Stimulated activated CD8-positive, alpha-beta memory T cell treated with anti-CD3 and anti-CD28 coated beads, Interleukin-7, amount 100 ng/mL, for 1 hour (primary cell): ENCODE data around the gene UTP25.

ENCODE experiments used
- DNase-seq, 2 donors: peaks; one replicate each; pipeline ENCODE4 v3.0.0-alpha.2; 2020; ENCODE audit warnings: low read depth in 2 of 2

Gene UTP25

DNA sequence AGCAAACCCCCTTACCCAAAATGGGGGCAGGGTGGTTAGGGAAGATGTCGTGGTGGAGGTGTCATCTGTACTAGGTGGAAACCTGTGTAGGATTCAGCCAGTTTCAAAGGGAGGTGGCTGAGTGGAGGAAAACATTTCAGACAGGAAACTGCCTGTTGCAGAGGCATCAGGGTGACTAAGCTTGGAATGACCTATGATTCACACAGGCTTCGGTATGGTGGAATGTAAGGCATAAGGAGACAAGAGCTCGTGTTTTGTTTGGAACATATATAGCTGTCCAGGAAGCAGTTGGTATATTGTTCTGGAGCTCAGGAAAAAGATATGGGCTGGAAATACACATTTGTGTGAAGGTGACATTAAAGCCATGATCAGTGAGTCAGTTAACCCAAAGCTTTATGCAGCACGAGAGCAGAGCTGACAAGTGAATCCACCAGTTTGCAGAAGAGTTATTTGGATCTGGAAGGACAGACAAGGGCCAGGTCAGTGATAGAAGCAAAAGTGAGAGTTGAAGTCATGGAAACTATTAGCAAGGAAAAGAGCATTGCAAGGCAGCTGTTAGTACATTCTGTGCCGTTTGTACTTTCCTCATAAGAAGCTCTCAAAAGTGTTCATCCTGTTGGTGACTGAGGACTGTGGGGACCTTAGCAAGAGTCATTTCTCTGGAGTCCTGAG lies 12.2 kb downstream of the UTP25 start:
- no peak for DNase-seq

DNA sequence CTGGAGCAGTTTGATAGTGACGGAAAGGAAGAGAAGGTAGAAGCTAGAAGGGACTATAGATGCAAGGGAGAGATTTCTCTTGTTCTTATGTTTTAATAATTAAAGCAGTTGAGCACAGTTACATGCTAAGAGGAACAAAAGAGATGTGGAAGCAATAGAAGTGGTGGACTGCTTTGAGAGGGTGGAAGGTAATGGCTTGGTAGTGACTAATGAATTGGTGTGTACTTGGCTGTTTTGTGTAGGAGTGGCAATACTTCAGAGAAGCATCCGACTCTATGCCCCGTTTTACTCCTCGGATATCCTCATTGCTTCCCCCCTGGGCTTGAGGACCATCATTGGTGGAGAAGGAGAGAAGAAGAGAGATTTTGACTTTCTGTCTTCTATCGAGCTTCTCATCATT lies 12.8 kb downstream of the UTP25 start:
- DNase-seq, result no peak

DNA sequence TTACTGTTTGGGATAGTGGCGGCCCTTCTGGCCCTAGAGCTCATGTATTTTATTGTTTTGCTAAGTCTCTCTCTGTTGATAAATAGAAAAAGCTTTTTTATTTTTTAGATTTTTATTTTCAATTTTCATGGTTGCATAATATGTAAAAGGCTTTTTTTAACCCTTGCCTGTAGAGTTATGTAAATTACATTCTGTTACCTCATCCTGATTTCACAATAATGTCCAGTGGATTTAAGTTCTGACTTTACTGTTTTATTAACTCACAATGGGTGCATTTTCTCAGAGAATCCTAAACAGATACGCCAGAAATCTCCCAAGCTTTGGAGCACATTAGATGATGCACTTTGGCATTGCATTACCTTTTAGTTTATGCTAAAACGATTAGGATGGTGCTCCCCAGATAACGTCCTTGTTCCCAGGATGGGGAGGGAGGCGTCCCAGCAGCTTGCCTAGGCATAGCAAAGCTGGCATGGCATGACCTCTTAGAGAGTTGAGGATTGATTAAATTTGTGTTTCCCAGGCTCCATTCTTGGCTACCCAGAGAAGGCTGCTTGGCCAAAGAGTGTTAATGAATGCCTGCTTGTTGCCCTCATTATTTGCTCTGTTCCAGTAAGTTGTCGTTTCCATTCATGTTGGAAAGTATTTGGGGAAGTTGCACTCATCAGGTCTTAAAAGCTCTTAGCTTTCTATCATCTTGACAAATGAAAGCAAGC lies 17.1 kb downstream of the UTP25 start:
- no peak for DNase-seq

DNA sequence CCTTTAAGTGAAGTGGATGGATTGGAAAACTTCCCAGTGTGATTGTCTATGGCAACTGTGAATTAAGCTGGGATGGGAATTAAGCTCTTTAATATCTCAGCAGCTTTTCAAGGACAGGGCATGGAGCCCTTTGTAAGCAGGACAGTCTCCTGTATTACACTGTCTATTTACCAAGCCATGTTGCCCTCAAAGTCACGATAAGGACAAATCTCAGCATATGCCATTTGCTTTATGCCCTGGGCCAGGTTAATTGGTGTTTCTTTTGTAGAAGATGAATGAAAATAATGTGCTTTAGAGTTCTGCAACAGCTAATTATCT lies 17.6 kb downstream of the UTP25 start:
- no peak for DNase-seq

DNA sequence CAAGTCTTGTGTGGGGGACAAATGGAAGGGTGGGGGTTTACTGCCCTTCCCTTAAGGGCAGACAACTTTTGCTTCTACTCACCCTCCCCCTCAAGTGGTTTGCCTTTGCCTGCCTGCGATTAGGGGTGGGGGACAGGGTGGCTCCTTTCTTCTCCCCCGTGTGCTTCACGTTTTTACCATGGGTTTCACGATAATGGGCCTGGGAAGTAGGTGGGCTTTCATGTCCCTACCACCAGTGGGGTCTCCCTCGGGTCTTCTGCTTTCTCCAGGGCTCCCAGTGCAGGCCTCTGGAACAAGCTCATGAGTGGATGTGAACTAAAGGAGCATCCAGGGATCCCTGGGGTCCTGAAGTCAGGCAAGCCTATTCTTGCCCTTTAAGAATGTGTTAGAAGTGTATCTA lies 21.6 kb downstream of the UTP25 start:
- no peak for DNase-seq

DNA sequence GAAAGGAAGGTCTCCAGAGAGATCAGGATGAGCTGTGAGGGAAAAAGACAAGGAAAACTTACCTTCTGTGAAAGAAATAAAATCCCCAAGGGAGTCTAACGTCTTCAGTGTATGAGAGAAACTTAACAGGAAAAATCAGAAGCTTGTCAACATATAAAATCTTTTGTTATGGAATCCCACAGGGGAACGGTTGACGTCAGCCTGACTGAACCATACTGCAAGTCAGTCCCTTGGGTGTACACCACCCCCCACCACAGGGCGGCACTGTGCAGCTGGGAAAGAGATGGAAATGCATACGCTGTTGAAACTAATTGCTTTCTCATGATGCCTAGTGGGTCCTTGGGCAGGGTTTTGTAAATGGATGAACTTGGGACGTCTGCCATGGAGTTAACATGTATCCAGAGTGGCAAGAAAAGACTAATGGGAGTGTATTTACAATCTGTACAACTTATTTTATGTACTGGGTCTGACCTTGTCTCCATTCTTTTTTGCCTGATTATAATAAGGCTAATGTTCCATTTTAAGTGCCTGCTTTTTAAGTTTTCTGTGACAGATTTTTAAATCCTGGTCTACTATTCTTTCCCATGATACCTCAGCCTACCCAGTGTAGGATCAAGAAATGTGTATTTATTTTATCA lies 22.7 kb downstream of the UTP25 start:
- no peak for DNase-seq

DNA sequence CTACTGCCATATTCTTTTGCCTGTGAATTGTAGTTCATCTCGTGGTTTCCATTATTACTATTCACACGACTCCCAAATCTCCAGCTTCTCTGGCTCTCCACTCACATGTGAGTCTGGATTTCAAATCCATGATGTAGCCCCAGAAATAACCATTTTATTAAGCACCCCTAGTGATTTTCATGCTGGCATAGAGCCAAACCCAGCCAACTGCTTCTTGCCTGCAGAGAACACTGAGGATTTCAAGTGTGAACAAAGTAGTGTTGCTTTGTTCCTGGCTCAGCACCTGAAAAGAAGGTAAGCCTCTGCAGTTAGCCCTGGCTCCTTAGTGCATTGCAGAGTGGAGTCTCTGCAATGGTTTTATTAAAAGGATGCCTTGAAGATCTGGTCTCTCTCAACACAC lies 25.9 kb downstream of the UTP25 start:
- DNase-seq, result no peak

DNA sequence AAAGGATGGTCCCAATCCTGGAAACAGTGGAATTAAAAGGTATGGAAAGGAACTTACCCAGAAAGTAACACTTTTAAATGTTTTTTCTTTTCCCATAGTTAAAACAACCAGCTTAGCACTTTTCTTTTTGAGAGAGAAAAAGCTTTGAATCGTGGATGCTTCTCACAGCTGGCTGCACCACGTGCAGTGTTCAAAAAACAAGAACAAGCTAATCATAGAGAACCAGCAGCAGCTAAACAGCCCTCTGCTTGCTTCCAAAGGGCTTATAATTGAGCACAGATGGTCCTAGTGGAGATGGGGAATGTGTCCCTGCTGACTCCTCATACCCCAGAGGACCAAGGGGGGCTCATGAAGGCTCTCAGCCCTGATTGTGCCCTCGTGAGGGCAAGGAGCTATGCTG lies 26.4 kb downstream of the UTP25 start:
- no peak for DNase-seq

DNA sequence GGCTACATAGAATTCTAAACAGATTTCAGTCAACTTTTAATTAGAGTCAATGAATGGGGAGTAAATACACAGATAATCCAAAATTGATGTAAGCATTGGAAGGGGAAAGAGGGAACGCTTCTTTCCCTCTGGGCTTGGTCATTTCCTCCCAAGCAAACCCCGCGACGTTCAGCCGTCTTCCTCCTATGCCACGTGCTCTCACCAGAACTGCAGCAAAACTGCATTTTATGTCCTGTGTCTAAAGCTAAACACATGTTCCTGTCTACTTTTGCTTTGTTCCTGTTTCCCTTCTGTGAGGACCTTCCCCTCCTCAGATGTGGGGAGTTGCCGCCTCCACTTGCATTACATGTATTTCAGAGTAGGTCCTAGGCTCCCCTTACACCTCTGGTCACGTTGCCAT lies 27.2 kb downstream of the UTP25 start:
- no peak for DNase-seq

DNA sequence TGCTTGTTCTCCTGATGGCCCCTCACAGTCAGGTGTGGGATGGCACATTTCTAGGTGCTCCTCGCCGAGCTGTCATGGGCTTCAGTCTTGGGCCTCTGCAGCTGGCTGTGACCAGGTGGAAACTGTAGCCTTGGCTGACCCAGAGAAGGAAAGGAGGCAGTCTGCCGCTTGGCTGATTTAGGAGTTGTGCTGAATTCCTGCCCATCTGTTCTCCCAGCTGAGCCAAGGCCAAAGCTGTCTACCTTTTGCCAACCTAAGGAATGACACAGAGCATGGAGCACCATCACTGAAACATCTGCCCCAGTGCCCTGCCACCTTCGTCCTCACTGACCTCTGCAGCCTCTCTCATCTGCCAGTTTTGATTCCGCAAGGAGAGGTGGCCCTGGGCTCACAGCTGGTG lies 27.9 kb downstream of the UTP25 start:
- no peak for DNase-seq

DNA sequence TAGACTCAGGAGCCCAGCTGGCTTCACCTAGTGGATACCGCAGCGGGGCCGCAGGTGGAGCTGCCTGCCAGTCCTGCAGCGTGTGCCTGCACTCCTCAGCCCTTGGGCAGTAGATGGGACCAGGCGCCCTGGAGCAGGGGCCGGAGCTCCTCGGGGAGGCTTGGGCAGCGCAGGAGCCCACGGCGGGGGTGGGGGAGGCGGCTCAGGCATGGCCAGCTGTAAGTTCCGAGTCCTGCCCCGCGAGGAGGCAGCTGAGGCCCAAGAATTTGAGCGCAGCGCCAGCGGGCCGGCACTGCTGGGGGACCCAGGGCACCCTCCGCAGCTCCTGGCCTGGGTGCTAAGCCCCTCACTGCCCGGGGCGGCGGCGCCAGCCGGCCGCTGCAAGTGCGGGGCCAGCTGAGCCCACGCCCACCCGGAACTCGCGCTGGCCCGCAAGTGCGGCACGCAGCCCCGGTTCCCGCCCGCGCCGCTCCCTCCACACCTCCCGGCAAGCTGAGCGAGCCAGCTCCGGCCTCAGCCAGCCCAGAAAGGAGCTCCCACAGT lies 30.9 kb downstream of the UTP25 start:
- DNase-seq, result no peak

DNA sequence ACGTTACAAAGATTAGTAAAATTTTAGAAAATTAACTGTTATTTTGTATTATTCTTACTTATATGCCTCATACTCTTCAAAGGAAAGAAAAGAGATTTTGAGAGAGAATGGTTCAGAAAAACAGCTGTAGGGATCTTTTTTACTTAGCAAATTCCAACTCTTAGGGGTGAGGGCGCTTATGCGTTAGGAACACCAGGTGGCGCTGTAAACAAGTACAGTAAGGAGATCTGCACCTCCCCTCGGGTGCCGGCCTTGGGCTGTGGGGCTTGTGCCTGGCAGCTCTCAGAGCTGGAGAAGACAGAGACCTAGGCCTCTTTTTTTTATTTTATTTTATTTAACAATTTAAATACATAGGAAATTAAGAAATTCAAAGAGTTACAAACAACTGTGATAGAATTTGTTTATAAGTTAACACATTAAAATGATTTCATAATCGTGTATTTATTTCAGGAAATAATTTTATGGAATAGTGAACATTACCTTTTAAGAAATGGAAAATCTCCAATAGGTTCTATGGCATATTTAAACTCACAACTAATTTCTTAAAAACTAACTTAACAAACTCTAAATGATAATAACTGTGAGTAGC lies 32.6 kb downstream of the UTP25 start:
- peak; percentile 12 to 54 for DNase-seq

DNA sequence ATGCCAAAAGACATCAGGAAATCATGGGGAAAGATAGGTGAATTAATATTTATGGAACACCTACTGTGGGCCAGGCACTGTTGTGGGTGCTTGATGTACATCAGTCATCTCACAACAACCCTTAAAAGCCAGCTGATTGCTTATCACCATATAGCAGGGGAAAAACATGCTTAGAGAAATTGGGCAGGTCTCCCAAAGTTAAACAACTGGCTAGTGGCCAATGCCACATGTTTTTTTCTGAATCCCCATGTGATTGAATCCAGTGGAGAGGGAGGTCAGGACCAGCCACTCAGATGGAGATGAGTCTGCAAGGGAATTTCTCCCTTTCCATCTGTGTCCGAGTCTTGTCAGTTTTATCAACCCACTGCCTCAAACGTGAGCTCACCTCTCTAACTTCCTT lies 33.5 kb downstream of the UTP25 start:
- DNase-seq, result no peak

DNA sequence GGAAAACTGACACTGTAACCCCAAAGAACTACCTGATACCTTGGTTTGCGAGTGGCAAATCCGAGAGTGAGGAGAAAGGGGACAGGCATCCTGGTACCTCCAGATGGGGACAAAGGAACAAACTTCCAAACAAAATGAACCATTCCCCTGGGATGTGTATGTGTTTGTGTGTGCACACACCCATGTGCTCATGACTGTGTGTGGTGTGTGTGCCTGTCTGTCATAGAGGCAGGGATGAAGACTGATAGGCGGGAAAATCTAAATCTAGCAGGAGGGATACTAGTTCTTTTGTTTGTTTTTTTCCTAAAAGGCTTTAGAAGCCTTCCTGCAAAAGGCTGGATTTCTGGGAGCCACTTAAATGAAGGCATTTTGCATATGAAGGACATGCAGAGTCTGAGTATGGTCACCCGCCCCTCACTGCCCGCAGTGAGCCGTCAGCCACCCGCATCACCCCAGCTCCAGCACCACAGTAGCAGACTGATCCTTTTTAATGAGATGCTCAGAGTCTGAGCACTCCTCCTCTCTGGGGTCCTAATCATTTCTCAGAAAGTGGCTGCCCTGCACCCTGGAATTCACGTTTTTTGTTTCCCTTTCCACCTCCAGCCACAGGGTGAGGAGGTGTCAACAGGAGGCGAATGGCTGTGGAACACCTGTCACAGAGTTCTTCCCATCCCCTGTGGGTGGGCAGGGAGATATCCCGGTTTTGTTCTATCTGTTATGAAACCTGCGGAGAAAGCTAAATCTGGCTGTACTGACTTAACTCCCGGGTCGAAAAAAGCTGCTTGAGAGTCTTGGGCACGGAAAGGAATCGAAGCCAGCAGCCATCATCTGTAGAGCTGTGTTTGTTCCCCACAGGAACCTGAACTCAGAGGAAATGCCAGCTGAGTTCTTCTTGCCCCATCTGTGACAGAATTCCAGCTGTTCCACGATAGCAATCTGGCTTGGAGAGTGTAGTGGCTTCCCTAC lies 34.9 kb downstream of the UTP25 start:
- DNase-seq, result no peak

DNA sequence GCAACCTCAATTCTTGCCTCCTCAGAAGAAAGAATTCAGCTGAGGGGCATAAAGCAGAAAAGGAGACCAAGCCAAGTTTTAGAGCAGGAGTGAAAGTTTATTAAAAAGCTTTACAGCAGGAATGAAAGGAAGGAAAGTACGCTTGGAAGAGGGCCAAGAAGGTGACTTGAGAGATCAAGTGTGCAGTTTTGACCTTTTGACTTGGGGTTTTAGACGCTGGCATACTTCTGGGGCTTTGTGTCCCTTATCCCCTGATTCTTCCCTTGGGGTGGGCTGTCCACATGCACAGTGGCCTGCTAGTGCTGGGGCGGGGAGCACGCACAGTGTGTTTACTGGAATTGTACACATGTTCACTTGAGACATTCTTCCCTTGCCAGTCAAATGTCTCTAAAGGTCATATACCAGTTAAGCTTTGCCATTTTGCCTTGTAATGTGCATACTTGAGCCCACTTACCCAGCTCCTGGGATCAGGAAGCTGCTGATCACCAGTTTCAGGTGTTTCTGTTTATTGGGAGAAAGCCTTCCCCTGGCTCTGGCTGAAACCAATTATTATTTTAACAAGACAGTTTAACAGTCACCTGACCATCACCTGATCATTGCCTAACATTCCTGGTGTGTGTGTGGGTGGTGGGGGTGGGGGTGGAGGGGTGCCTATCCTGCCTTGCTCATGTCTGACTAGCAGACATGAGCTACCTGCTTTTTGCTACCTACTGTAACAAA lies 36.2 kb downstream of the UTP25 start:
- no peak for DNase-seq

DNA sequence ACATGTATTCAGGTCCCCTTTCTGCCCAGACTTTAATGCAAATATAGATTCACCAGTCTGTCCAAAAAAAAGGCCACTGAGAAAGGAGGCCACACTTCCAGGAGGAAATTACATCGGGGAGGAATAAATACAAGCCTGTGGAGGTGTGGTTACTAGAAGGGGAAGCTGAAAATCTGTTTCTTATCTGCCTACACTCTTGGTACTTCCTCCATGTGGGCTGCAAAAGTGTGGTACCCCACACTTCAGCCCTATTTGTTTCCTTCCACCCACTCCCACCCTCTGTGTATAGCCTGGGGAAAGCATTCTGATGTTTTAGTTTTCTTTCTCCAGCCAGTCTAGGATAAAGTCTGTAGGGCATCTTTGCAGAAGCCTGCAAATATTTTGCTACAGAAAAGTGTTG lies 38.4 kb downstream of the UTP25 start:
- DNase-seq, result no peak

DNA sequence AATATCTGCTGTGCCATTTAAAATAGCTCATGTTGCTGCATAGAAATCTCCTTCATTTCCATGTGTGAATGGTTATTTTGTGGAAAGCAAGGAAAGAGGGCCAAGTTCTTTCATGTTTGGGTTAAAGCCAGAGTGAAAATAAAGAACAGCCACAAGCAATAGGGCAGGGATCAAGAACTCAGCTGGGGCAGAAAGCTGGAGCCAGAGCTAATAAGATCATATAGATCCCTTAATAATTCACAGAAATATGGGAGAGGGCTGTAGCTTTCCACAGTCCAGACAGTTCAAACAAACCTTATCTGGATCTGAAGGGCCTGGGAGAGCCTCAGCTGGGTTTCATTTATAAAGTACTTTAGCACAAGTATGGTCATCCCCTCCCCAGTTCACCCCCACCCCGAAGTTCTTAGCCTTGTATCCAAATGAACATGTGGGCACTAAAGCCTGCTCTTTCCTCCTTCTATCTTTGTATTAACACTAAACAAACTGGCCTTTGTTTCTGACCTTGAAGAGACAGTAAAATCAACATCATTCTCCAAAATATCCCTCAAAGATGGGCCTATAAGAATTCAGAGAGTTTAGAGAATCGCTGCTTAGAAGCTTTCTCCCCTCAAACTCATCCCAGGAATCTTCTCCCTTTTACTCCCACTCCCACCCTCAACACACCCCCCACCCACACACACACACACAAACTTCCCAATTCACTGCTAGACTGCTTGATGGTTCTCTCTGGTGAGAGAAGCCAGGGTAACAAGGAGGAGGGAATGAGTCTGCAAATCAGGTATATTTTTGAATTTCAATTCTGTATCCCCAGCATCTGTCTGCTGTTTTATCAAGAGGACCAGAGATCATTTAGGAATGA lies 41.7 kb downstream of the UTP25 start:
- DNase-seq, result no peak

DNA sequence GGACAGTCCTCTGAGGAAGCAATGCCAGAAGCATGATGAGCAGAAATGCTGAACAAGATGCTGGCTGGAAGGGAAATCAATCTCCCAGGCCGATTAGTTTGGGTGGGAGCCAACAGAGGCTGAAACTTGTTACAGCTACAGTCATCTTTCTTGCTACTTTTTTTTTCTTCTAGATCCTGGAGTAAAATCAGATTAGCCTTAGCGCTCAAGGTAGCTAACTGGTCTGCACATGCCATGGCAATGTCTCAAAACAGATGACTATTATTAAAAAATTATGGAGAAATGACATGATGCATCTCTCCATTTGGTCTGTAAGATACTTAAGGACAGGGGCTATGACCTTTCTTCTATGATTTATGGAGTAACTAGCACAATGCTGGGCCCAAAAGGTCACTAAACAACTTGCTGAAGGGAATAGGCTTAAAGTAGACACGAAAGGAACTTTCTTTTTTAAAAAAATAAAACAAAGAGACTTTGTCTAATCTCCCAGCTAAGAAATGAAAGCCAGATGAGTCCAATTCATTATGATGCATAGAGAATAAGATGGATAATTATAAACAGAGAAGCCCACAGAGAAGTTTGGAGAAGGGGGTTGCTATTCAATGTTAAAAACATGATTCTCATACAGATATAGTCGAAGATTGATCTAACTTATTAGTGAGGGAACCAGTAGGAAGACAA lies 42.5 kb downstream of the UTP25 start:
- no peak for DNase-seq

DNA sequence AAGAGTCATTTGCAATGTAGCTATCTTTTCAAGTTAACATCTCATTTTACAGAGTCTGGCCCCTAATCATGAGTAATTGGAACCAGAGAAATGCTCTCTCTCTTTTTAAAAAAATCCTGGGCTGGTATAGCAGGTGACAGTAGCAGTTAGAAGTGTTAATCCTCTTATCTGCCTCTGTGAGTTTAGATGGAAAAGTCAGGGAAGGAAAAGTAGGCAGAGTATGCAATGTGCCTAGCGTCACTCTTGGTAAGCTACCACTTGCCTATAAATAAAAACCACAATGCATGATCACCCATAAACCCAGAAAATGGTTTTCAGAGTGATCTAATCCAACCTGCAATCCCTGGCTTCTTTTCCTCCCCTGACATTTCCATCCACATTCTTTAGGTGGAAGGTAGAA lies 43.2 kb downstream of the UTP25 start:
- DNase-seq, result no peak
